Measurements from ENCODE around the gene IFFO2. TPM values are rescaled to one million over a fixed set of nuclear protein-coding genes. Genes with fewer than 3 reads are reported as not detected.

The IFFO2 gene
- total and polyA plus RNA-seq, 12 donors: 5.9 to 23.4 (median 15.8) TPM

DNA sequence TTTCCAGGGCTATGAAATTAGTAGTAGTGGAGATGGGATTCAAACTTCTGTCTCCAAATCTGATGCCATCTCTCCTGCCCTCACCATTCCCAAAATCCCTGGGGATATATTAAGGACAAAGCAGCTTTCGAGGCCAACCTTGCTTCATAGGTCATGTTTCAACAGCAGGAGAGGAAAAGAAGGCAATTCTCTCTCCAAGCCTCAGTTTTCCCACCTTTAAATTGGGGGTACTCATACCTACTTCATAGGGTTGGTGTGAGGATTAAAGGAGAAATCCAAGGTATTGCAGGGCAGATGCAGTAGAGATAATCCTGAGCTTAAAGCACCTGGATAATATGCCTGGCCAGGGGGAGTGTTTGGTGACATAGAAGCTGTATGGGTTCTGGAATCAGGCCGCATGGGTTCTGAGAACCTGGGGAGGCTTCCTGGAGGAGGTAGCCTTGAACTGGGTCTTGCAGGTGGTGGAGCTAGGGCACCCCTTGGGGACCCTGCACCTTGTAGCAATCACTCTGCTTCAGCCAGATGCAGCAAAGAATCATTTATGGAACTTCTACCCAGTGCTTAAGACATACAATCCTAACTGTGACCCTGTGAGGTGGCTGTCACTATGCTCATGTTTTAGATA, 10.7 kb upstream of the IFFO2 start:
- TF ChIP-seq CTCF (IDR thresholded peaks at IDR 0.05) (no peak), POLR2A (IDR thresholded peaks at IDR 0.05) (no peak)
- no peaks in the 10 kb centered on the region for H3K36me3 ChIP-seq (replicated peaks in 1 of 2)
- H3K9me3 ChIP-seq (replicated peaks in 1 of 3): no peaks in the 10 kb centered on the region
- H3K4me1 ChIP-seq (replicated peaks in 1 of 2): no peaks in the 10 kb centered on the region
- H3K27ac ChIP-seq: no peak overlapping the region
- H3K27me3 ChIP-seq: no peaks in the 10 kb centered on the region
- intact Hi-C loops (cut with DNase I): no loop called here
- H3K4me3 ChIP-seq: no peak overlapping the region
- WGBS, 4 donors: 86 to 98% (median 95%) methylated on average over 2 of the region's 2 CpGs
- no peak for DNase-seq

DNA sequence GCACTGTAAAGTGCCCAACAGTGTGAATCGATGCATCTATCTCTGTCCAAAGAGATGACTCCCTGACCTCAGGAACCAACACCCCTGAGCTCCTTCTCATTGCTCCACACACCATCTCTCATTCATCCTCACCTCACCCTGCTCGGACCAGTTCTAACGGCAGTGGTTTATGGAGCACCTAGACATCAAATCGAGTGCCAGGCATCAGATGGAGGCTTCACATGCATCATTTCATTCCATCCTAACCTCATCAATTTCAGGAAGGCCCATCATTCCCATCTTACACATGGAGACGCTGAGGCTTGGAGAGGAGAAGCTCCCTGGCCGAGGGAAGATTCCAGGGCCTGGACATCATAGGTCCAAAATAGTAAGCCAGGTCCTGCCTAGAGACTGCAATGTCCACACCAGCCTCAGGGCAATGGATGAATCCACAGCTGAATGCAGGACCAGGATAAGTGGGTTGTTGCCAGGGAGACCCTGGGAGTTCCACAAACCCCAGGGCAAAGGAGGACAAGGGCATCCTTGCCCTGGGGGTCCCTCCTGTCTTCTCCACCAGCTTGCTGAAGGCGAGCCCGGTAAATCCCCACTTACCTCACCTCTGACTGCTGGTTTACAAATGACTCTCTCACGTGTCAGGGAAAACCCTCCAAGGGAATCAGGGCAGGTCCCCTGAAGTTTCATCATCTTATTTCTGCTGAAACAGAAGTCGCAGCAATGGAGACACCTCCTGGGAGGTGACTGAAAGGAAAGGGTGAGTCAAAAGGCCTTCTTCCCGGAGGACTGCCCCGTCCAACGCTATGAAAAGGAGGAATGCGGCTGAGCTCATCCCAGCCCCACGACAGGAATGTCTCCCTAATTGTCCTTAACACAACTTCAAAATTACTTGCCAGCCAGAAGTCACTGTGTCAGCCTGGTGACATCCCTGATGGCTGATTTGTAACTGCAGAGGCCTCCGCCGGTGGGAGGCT, 9.0 kb upstream of the IFFO2 start:
- TF ChIP-seq CTCF (IDR thresholded peaks at IDR 0.05) (no peak), POLR2A (IDR thresholded peaks at IDR 0.05) (no peak)
- Histone ChIP-seq H3K27ac (no peak overlapping the region), H3K9me3 (replicated peaks in 1 of 3) (no peaks in the 10 kb centered on the region), H3K4me3 (no peak overlapping the region), H3K27me3 (no peaks in the 10 kb centered on the region), H3K36me3 (replicated peaks in 1 of 2) (no peaks in the 10 kb centered on the region), H3K4me1 (replicated peaks in 1 of 2) (no peaks in the 10 kb centered on the region)
- WGBS, 4 donors: 82 to 91% (median 88%) methylated on average over 12 to 17 of the region's 17 CpGs
- intact Hi-C loops (cut with DNase I): no loop called here
- DNase-seq: no peak

DNA sequence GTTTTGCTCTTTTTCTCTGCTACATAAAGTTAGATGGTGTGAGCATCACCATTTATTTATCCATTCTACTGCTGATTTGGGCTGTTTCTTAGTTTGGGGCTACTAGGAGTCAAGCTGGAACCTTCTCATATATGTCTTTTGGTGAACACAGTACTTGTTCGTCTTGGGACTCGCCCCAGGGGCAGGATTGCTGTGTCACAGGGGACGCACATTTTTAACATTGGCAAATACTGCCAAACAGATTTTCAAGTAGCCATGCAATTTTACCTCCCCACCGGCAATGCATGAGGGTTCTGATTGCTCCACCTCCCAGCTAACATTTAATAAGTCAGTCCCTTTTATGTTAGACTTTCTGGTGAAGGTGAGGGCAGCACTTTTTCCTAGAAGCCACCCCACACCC, 7.5 kb upstream of the IFFO2 start:
- H3K27me3 ChIP-seq: no peaks in the 10 kb centered on the region
- H3K9me3 ChIP-seq (replicated peaks in 1 of 3): no peaks in the 10 kb centered on the region
- H3K4me1 ChIP-seq (replicated peaks in 1 of 2): no peaks in the 10 kb centered on the region
- no peak for DNase-seq
- WGBS, 4 donors: 89 to 95% (median 91%) methylated on average over 4 of the region's 4 CpGs
- H3K36me3 ChIP-seq (replicated peaks in 1 of 2): no peaks in the 10 kb centered on the region
- no peak for TF ChIP-seq CTCF (IDR thresholded peaks at IDR 0.05)
- TF ChIP-seq POLR2A (IDR thresholded peaks at IDR 0.05): no peak
- intact Hi-C loops (cut with DNase I): loop anchor here in 1 of 2 donors (5.0 kb wide), 1 partner anchor 57 kb away; no protein-coding TSS in a partner anchor
- no peak overlapping the region for H3K27ac ChIP-seq
- no peak overlapping the region for H3K4me3 ChIP-seq
